HG03521 (cell line): ENCODE measurements around the gene TBC1D3B.
"Not testable (repeated sequence)": the region's sequence is repeated elsewhere in the genome, so short reads cannot be mapped to it uniquely, and the experiment has no call there.

Source experiments
- ATAC-seq: cut with Tn5 transposase; IDR thresholded peaks from one replicate; pipeline ENCODE4 v1.9.1; 2021; ENCODE audit warnings: mild to moderate bottlenecking, moderate library complexity; ENCODE audit not compliant: unreplicated experiment

The TBC1D3B gene

DNA sequence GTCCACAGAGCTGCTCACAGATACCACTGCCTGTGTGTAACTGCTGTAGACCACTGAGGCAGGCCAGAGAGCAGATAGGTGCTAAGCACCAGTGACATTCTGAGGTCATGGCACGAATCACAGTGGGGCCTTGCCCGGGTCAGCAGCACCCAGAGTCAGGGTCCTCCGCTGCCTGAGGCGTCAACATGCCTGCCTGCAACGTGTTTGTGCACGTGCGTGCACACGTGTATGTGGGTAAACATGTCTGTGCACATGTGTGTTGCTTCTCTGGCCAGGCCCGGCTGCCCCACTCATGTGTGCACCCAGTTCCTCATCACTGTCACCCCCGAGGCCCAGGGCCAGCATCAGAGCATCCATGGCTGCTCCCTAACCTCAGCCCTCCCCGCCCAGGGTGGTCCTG lies at the start of gene TBC1D3B:
TSS of gene TBC1D3B (minus strand) at position 101 of the 400 bp plus-strand sequence. CDS start 1,586 bp downstream, outside the sequence.
- ATAC-seq = not testable (repeated sequence)

GRCh38 chr17:36222967-36223366 lies 46.5 kb upstream of the TBC1D3B start:
- ATAC-seq = not testable (repeated sequence)

DNA sequence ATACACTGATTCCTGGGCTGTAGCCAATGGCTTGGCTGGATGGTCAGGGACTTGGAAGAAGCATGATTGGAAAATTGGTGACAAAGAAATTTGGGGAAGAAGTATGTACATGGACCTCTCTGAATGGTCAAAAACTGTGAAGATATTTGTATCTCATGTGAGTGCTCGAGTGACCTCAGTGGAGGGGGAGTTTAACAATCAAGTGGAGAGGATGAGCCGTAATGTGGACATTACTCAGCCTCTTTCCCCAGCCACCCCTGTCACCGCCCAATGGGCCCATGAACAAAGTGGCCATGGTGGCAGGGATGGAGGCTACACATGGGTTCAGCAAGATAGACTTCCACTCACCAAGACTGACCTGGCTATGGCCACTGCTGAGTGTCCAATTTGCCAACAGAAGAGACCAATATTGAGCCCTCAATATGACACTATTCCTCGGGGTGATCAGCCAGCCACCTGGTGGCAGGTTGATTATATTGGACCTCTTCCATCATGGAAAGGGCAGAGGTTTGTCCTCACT lies 45.2 kb upstream of the TBC1D3B start:
- not testable (repeated sequence) for ATAC-seq

GRCh38 chr17:36220737-36221580 lies 44.5 kb upstream of the TBC1D3B start:
- not testable (repeated sequence) for ATAC-seq

- ATAC-seq = not testable (repeated sequence)
These were observed 43.1 kb upstream of the TBC1D3B start for GRCh38 chr17:36219556-36219955.

- not testable (repeated sequence) for ATAC-seq
These were observed 39.2 kb upstream of the TBC1D3B start for GRCh38 chr17:36215406-36216308.

- ATAC-seq = no peak
These were observed 38.5 kb upstream of the TBC1D3B start for GRCh38 chr17:36214918-36215317.

- no peak for ATAC-seq
These were observed 37.3 kb upstream of the TBC1D3B start for GRCh38 chr17:36213695-36214094.

DNA sequence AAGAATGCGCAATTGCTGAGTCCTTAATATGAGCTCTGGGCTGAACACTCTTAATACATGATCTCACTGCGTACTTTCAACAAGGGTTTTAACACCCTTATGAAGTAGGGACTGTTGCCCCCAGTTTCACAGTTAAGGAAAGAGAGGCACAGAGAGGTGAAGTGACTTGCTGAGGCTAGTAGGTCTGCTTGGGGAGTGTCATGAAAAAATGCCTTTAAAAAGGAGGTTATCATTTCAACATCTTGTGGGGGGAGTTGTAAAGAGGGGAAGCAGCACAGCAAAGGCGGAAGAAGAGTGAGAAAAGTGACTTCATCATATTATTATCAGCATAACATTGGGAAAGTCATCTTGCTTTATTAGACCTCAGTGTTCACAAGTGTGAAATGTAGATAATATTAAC lies 36.5 kb upstream of the TBC1D3B start:
- ATAC-seq = no peak

DNA sequence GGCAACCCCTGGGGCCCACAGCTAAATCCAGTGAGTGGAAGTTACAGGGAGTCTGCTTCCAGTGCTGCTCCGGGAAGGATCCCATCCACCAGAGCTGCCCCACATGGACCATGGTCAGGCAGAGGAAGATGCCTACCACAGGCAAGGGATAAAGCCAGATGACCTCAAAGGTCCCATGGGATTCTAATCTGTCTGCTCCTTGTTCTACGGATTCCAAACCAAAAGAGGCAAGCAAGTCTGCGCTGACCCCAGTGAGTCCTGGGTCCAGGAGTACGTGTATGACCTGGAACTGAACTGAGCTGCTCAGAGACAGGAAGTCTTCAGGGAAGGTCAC lies 35.8 kb upstream of the TBC1D3B start:
- no peak for ATAC-seq

DNA sequence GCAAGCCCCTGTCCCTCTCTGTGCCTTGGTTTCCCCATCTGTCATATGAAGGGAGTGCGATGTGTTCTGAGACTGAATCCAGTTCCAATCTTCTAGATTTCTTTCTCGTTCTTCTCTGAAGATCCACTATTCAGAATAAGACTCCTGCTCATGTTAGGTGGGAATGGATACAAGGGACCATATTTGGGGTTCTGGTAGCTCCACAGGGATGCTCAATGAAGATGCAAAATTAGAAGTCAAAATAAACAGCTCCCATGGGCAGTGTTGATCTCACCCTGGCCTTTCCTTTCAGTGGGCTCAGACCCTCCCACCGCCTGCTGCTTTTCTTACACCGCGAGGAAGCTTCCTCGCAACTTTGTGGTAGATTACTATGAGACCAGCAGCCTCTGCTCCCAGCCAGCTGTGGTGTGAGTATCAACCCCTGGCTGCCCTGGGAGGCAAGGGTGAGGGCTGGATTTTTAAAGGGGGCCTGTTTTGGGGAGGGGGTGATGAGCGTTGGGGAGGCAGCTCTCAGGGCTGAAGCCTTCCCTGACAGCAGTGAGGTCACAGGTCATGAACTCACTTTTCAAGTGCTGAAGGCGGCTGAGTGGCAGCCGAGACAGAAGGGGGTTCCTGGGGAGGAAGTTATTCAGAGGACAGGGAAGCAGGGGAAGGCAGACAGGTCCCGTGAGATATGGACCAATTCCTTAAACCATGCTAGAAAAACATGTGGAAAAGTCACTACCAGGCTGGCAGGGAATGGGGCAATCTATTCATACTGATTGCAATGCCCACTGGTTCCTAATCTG lies 35.2 kb upstream of the TBC1D3B start:
- not testable (repeated sequence) for ATAC-seq

- peak; percentile 56 for ATAC-seq
These were observed 34.2 kb upstream of the TBC1D3B start, which contains the start of gene CCL4L2 for GRCh38 chr17:36210439-36211211. Gene CCL4L2 (plus strand): TSS chr17:36211063.

DNA sequence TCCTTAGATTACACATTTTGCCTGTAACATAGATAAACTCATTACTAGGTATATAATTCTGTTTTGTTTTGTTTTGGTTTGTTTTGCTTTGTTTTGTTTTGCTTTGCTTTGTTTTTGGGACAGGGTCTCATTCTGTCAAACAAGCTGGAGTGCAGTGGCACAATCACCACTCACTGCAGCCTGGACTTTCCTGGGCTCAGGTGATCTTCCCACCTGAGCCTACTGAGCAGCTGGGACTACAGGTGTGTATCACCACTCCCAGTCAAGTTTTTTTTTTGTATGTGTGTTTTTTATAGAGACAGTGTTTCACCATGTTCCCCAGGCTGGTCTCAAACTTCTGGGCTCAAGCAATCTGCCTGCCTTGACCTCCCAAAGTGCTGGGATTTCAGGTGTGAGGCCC lies 33.1 kb upstream of the TBC1D3B start:
- ATAC-seq = no peak

GRCh38 chr17:36207383-36207782 lies 30.9 kb upstream of the TBC1D3B start:
- not testable (repeated sequence) for ATAC-seq

DNA sequence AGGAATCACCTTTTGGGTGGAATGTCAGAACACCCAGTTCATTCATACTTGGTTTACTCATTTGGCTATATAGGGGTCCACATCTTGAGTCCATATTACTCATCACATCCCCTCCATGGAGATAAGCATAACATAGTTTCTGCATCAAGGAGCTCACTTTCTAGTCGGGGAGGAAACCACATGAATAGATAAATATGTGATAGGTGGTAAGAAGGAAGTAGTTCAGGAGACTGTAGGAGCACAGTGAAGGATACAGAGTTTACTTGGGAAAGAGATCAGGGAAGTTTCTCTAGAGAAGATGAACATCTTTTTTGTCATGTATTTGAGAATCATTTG lies 30.0 kb upstream of the TBC1D3B start:
- ATAC-seq = not testable (repeated sequence)

DNA sequence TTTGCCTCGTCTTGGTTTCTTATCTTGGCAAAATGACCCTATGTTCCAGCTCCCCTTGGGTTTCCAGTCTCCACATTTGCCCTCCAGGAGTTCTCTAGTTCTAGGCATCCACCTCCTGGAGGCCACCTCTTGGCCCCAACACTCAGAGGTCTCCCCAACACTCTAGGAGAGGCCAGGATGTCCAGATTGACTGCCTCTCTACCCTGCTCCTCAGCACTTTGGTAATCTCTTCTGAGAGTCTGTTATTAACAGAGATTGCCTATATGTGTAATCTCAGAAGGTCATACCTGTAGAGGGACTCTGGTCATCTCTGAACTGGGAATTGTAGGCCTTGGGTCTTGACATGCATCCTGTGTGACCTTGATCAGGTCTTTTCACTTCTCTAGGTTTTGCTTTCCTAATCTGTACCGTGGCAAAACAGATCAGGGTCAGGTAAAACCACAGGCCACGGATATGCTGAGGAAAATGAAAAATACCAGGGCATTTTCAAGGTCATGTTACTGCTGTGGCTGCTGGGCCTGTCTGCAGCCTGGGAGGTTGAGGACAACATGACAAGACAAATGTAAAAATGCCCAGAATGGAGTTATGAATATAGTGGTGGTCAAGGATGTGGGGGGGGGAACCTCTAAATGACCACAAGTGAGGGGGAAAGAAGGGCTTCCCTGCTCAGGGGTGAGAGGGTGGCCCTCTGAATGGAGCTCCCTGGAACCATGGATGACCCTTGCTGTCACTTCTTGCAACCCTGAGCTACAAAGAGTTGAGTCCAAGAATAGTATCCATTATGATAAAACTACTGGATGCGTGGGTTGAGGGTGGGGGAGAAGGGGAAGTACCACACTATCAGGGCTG lies 29.4 kb upstream of the TBC1D3B start:
- no peak for ATAC-seq

DNA sequence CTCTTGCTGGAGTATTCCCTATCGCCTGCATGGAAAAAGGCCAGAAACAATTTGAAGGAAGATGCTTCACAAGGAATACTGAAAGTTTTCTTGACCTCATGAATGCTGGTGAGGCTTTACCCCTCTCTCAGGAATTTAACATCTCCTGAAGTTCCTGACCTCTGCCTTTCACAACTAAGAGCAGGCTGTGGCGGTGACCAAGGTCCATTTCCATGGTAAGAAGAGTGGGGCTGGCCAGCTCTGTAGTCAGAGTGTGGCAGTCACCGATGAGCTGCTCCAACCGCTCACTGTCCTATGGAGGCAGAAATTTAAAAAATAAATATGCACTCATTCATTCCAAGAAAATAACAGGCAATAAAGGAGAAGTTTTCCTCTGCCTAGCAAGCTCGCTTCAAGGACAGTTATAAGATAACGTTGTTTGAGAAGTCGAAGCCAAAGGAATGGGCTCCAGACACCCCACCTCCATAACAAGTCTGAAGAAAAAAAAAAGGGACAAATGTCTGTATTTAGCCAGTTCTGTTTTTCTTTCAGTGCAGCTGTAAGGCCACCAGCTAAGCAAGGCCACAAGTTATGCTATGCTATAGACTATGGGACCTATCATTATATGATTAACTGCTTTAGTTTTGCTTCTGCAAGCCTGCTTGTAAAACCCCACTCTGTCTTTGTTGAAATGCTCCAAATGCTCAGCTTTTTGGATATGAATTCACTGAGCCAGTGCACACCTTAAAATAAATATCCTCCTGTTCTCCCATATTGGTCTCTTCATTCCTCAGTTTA lies 28.5 kb upstream of the TBC1D3B start:
- ATAC-seq = no peak

- ATAC-seq = no peak
These were observed 26.9 kb upstream of the TBC1D3B start for GRCh38 chr17:36203335-36203734.
